GM12891 (cell line): ENCODE data around the gene SLK.

Experiments used
- PAX5 ChIP-seq: IDR thresholded peaks from 2 replicates; pipeline ENCODE4 v1.6.1; 2011; ENCODE audit warnings: low read length, moderate library complexity, mild to moderate bottlenecking; ENCODE audit not compliant: insufficient read depth, severe bottlenecking
- POLR2A ChIP-seq: IDR thresholded peaks from 2 replicates; pipeline ENCODE4 v1.6.1; 2011; ENCODE audit warnings: low read depth, low read length, control low read depth
- POLR2AphosphoS5 ChIP-seq: IDR thresholded peaks from 2 replicates; pipeline ENCODE4 v1.6.1; 2011; ENCODE audit warnings: low read depth, low read length, control low read depth
- TAF1 ChIP-seq: IDR thresholded peaks from 2 replicates; pipeline ENCODE4 v1.6.1; 2011; ENCODE audit warnings: low read depth, low read length, control low read depth

GRCh38 chr10:104045151-104046089 lies 78.5 kb downstream of the SLK start:
- no peak for TF ChIP-seq POLR2A
- no peak for TF ChIP-seq POLR2AphosphoS5
- no peak for TF ChIP-seq TAF1
- no peak for TF ChIP-seq PAX5
